Activated T-cell treated with anti-CD3 and anti-CD28 coated beads for 24 hours (primary cell): ENCODE results near the gene VPS13D.
"Not testable (repeated sequence)": the region's sequence is repeated elsewhere in the genome, so short reads cannot be mapped to it uniquely, and the experiment has no call there.

Experiments
- DNase-seq: peaks from one replicate; pipeline ENCODE4 v3.0.0-alpha.2; 2020; ENCODE audit warnings: low read depth

The VPS13D gene

DNA sequence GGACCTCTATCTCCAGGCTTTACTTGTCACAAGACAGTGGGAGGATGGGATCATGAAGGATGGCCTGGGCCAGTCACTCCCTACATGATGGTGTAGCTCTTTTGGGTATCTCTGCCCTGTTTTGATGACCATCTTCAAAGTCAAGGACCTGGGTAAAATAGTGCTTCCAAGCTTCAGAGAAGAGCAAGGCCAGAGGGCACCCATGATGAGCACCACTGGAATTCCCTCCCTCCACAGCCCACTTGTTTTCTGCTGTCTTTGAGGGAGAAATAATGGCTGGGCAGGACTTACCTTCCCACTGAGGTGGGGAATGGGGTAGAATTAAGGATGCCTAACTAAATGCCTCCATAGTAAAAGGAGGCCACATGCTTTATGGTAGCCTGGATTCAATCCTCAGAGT lies 222.4 kb downstream of the VPS13D start:
- DNase-seq, result no peak

DNA sequence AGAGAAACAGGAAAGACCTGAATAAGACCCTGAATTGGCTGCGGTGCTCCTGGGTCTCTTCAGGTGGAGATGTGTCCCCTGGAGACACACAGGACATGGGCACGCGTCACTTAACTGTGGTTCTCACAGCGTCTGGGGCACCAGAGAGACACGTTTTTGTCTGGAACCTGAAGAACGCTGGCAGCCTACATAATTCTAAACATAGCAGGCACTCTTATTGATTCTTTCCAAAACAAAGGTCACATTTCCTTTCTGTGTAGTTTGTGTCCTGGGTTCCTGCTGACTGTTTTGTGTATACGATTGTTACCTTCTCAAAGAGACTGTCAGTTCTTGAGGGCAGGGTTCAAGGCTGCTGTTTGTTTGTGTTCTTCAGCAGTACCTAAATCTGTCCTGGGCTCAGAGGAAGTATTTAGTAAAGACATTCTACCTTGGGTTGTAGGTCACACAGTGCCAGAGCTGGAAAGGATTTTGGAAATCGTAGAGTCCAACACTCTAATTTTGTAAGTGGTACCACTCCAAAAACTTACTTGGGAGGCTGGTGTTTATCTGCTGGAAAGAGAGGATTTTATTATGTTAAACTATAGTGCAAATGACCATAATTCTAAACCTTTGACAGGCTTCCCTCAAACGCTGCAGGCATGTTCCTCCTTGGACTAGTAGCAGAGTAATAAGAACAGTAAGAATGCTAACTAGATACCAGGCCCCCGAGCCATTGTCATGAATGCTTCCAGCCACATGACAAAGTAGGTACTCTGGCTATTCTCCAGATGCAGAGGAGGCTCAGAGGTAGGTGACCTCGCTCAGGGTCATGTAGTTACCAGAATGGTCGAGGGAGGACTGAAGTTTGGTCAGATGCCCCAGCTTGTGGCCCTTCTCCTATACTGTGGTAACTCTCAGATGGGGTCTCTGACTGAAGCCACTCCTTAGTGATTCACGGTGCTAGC lies 223.8 kb downstream of the VPS13D start:
- no peak for DNase-seq

DNA sequence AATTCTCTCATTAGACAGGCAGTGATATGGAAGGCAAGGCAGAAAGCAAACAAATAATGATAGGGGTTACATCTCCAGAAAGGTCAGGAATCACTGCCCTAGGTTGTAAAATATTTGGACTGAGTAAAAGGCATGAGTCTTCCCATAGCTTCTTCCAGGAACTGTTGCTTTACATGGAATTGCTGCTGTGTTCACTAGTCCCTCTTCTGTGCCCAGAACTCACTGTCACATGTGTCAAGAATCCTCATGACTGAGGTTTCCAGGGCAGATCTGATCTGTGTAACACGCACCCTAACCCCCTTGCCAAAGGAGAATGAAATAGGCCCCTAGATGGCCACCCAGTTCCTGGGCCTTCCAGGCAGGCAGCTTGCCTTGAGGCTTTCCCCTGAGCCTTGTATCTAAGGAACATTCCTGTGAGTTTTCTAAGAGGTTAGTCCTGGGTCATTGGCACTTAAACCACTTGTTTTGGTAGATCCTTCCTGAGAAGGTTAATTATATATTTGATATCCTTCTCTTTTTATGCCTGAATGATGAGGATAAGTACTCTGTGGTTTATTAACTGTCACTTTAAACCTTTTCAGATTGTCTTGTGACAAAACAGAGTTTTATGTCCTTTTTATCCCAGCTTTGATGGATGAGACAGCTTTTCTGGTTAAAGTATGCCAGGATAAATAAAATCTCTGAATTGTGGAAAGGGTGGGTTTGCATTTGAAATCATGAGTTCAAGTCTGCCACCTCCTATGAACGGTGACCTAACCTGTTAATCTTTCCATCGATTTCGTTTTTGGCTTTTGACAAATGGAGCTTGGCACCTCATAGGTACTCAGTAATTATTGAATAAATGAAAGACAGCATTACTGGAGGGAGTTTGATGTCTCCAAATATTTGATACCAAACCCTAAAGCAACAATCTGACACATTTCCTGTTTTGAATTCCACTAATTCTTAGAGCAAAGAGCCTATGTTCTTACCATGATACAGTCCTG lies 224.9 kb downstream of the VPS13D start:
- no peak for DNase-seq

DNA sequence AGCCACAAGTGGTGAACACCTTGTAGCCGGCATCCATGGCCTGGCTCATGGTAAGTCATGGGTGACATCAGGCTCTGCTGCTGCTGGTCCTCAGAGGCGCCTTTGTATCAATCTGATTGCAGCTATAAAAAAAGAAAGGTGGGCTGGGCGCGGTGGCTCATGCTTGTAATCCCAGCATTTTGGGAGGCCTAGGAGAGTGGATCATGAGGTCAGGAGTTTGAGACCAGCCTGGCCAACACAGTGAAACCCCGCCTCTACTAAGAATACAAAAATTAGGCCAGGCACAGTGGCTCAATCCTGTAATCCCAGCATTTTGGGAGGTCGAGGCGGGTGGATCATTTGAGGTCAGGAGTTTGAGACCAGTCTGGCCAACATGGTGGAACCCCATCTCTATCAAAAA lies 226.3 kb downstream of the VPS13D start:
- not testable (repeated sequence) for DNase-seq

DNA sequence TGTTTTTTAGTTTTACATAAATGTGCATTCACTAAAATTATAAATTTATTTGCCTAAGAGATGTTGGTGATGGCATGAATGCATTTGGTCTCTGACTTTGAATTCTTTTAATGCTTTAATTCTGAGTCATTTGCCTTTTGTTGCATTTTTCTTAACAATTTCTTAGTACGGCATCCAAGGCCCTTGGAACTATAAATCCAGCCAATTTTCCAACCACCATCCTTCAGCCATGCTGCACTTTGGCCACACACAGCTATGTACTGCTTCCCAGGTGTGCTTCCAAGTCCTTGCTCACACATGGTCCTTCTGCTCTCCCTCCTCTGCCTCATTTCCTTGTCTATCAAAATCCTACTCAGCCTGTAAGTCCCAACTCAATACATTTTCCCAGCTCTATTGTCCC lies 227.1 kb downstream of the VPS13D start:
- DNase-seq, result no peak

DNA sequence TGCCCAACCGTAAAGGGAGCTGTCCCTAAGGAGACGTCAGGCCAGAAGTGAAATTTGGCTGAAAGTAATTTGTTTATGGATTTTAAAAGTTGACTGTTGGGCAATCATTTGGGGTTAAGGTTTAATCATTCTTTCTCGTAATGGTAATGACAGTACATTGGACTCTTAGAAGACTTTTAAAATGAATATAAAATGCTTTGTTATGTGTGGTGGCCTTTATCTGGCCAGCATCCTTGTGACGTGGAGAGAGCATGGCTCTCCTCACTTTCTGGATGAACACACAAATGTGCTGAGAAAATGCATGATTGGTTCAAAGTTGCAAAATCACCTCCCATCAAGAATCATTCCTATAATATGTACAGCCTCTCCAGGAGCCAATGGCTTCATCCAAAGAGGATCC lies 227.9 kb downstream of the VPS13D start:
- DNase-seq, result no peak

DNA sequence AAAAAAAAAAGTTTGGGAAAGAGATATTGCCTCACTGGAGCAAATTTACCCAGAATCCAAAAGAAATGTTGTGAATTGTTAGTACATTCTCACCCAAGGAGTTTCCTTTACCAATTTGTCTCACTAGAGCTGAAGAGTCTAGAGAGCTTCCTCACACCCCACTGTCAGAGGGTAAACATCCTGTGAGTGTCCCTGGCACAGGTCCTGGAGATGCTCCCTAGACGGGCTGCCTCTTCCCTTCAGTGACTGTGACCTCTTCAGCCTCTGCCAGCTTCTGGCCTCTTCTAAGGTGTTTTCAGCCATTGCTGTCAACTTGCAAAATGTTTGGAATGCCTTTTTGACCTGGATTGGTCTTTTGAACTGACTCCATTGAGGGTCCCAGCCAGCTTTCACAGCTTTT lies 228.7 kb downstream of the VPS13D start:
- DNase-seq, result no peak

DNA sequence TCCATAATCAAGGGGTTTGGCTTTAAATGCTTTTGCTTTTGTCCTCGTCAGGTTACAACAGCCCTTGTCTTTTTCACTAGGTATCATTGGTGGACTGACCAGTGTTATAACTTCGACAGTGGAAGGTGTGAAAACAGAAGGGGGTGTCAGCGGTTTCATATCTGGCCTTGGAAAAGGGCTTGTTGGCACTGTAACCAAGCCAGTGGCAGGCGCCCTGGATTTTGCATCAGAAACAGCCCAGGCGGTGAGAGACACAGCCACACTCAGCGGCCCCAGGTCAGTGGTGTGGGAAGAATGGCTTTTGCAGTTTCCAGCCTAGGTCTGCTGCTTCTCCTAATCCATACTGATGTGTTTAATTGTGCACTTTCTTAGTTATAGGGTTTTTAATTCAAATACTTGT lies 230.3 kb downstream of the VPS13D start:
- no peak for DNase-seq

DNA sequence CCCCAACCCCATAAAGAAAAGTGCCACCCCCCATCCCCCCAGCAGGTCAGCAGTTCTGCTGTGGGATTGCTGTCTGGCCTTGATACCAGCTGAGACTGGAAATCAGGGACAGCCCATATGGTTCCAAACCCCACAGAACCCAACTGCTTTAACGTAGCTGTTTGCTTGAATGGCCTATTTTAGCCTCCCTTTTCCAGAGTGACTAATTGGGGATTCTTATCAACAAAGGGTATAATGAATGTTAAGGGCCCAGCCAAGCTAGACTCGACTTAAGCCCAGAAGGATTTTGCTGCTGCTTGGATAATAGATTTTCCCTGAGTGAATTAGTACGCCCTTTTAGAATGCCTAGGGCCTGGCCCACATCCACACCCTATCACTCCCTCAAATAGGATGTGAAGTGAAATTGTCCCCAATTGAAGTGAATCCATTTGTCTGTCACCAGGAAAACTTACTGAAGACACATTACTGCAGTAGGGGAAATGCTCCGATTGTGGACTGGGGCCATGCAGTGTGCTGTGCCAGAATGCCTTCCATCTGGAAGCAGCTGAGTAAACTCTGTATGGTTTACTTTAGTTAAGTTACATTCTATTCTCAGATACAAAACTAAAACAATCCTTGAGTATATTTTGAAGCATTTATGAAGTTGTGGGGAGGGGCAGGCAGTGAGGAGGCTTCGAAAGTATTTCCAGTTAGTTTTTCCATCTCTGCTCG lies 231.2 kb downstream of the VPS13D start:
- no peak for DNase-seq

DNA sequence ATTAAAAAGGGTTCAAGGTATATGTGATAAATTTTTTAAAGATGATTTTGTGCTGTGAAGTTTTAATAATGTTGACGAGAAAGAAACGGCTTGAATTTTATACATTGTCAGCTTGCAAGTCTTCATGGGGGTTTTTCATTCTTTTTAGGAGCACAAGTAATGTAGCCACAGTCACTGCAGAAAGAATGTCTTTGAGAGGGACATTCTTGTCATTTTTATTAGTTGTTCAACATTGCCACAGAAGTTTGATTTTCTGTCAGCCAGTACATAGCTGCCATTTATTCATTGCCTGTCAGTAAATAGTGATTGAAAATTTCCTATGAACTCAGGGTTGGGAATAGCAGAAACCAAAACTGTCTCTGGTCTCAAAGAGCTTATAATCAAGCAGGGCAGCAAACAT lies 231.9 kb downstream of the VPS13D start:
- no peak for DNase-seq

DNA sequence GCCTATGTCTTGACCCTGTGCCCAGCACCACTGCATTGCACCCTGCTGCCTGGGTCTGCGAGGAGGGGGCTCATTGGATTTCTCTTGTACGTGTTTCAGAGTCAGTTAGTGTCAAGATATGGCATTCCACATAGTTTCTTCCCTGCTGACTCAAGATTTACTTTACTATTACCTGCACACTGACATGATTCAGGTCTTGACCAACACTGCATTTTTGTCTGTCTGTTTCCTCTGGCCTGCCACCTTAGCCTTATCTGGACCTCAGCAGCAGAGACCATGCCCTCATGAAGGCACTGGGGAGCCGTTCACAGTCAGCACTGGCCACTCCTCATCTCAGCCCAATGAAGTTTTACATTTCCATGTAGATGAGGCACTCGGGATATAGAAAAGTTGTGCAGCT lies 232.8 kb downstream of the VPS13D start:
- no peak for DNase-seq

DNA sequence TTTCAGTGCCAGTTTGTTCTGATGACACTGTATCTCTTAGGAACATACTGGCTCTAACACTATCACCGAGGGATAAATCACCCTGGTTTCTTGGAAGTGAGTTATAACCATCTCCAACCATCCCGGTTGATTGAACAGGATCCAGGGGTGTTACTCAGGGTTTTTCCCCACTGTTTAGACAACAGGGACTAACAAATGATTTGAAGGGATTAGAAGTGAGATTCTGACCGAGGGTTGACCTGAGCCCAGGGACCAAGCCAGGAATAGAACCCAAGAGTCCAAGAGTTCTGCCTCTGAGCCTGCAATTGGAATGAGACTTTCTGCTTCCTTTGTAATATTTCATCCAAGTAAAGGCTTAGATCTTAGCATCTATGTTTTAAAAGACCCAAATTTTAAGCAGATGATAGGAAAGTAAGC lies 234.2 kb downstream of the VPS13D start:
- DNase-seq, result no peak

DNA sequence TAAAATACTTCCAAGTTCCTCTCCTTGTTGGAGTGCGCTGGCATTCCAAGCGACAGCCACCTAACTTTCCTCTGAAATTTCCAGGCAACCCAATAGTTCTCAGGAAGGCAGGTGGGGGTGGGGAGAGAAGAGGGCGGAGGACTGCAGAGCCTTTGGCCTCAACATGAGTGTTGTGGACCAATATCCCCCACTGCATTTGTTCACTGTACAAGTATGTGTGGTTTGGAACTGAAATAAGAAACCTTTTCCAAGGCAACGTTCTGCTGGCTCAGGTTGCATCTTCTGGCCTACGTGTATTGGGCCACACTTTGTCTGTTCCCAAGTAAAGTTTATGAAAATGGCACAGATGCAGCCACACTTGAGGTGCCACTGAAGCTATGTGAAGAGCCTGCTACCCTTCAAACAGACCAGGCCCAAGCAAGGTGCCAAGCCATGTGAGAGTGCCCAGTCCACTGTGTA lies 234.8 kb downstream of the VPS13D start:
- no peak for DNase-seq

DNA sequence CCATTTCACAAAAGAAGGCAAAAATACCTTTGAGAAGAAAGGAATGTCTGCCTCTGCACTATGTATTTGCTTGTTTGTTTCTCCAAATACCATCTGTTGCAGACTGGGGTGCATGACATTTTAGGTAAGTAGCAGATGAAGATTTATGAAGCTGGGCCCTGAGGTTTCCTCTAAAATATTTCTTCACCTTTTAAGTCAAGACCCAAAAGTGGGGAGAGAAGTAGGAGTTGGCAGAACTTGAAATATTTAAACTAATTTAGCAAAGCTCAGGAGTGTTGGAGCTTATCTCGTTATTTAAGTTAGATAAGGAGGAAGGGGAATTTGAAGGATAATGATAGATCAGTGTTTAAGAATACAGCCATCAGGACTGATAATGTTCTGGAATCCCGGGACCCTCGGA lies 235.3 kb downstream of the VPS13D start:
- no peak for DNase-seq

DNA sequence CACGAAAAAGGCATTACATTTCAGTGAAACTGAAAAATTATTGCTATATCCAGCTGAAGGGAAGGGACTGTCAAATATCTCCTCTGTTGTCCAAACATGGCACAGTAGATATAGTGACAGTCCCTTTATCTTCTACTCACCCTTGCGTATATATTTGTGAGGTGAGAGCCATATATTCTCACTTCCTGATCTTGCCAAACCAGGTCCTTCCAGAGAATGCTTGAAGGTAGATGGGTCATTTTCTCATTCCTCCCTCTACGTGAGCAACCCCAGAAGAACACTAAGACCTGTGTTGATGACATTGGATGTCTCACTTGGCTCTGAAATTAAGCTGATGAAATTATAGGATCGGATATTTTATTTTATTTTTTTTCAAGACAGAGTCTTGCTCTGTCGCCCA lies 237.0 kb downstream of the VPS13D start:
- no peak for DNase-seq

DNA sequence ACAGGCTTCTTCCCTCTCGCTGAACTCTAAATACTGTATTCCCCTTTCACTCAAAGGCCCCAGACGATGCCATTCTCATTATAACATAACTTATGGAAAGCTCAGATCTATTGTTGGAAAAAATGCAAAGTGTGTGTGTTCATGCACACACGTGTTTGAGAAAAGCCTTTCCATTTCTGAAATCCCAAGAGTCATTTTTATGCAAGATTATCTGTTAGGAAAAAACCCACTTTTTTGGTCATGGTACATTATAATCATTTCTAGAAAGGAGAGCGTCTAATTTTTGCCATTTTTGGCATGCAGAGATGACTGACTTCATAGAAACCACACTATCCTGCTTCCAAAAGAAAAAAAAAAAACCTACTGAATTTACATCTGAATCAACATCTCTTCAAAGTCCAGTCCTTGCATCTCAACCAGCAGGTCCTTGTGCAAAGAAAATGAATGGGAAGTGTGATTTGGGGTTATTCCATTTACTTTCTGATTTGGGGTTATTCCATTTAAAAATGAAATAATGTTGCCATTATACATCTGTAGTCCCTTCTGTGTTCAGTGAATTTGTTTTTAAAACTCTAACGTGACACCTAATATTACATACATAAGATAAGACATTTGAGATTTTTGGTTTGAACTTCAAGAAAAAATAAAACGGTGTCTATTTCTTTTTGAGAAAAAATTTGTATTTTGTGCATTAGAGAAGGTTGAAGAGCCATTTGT lies 237.9 kb downstream of the VPS13D start:
- no peak for DNase-seq

DNA sequence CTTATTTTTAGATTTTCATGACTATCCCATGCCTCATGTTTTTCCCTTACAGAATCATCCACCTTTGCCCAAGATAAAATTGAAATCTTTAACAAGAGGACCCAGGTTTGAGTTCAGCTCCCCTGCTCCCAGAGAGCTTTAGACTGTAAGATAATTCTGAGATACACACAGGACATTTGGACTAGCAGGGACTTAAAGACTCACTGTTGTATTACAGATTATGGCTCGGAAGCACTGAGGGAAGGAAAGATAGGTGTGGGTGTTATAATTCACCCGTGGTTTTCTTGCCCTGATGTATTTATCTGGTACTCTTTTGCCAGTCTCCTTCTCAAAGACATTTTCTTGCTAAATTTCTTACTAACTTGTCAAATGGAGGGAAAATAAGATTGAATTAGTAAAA lies 238.5 kb downstream of the VPS13D start:
- DNase-seq, result no peak

DNA sequence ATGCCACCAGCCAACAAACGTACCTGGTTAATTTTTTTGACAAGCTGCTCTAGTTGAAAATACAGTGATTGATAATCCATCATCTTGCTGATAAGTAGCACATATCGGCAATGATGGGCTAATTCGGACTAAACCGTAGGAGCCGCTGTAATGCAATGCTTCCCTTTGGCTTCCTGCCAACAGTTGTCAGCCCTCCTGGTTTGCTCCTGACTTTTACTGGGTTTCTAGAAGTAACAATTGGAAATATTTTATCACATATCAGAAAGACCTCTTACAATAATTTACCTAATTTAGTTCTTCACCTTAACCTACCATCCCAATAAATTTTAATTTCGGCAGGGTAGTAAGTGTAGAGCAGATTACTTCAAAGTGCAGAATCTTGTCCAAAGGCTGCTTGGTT lies 239.7 kb downstream of the VPS13D start:
- no peak for DNase-seq

DNA sequence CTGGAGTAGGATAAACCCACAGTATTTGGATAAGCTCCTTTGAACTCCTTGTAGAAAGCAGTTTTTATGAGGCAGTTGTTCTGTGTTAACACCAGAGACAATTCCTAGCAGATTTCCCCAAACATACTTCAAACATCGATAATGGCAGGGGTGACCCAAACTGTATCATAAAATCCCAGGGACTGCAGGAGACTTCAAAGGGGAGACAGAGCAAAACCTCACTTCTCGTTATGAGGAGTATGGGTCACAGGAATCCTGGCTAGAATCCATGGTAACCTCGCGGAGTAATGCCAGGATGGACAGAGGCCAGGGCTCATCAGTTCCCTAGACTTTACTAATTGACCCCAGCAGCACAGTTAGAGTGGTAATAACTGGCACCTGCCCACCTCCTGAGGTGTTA lies 240.2 kb downstream of the VPS13D start:
- no peak for DNase-seq

DNA sequence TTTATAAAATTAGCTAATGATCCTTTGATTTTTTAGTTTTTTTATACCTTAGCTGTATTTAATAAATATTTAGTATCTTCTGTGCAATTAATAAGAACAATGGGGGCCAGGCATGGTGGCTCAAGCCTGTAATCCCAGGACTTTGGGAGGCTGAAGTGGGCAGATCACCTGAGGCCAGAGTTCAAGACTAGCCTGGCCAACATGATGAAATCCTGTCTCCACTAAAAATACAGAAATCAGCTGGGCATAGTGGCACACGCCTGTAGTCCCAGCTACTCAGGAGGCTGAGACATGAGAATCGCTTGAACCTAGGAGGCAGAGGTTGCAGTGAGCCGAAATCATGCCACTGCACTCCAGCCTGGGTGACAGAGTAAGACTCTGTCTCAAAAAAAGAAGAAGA lies 241.1 kb downstream of the VPS13D start:
- DNase-seq, result not testable (repeated sequence)

DNA sequence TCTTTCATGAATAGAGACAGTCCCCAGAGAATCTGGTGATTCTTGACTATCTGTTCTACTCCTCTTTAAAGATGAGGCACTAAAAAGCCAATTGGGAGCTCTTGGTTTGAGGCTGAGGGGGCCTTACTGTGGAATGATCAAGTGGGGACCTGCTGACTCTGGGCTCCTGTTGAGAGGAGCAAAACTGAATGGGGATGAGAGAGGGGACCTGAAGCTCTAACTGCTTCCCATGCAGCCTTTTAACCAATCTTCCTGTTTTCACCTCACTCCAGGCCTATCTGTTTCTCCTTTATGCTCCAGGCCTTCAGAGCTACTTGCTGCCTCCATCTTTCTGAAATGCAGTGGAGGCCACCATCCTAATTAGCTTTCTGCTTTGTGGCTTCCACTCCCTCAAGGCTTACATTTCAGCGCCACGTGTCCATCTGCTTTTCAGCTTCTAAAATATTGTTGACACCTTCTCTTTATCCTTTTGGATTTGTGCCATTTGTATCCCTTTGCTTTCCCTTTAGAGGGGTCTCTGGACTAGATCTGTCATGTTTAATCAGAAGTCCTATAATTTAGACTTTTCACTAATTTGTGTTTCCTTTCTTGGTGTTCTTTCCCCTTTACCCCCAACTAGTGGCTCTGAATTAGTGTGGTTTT lies 242.4 kb downstream of the VPS13D start:
- DNase-seq, result no peak
